Hepatocyte (in vitro differentiated cells): ENCODE measurements around the gene WDR33. TPM values are rescaled to one million over a fixed set of nuclear protein-coding genes. Genes with fewer than 3 reads are reported as not detected.
A peak's percentile ranks its signal among the peaks of the same experiment; 100 is the strongest.

Source experiments
- DNase-seq: peaks from one replicate; pipeline ENCODE4 v3.0.0-alpha.2; 2016; ENCODE audit warnings: low spot score
- H2AFZ ChIP-seq: fragments of 200-600 bp; sonication (generic); 2 replicates; pipeline ENCODE4 v1.6.0; 2016; ENCODE audit warnings: antibody characterized with exemption, mild to moderate bottlenecking
- H3K27ac ChIP-seq: fragments of 200-600 bp; sonication (generic); 2 replicates; pipeline ENCODE4 v1.5.1; 2016; ENCODE audit warnings: mild to moderate bottlenecking
- H3K27me3 ChIP-seq: fragments of 200-600 bp; sonication (generic); 2 replicates; pipeline ENCODE4 v1.6.1; 2016
- H3K36me3 ChIP-seq: fragments of 200-600 bp; sonication (generic); replicated peaks from 2 replicates; pipeline ENCODE4 v1.5.1; 2016; ENCODE audit warnings: low read depth; ENCODE audit not compliant: insufficient read depth
- H3K4me1 ChIP-seq: fragments of 200-600 bp; sonication (generic); 2 replicates; pipeline ENCODE4 v1.5.1; 2016; ENCODE audit warnings: mild to moderate bottlenecking, moderate library complexity; ENCODE audit not compliant: insufficient read depth
- H3K4me2 ChIP-seq: fragments of 200-600 bp; sonication (generic); 2 replicates; pipeline ENCODE4 v1.6.0; 2016
- H3K4me3 ChIP-seq: fragments of 200-600 bp; sonication (generic); 2 replicates; pipeline ENCODE4 v1.5.1; 2016; ENCODE audit warnings: mild to moderate bottlenecking
- H3K79me2 ChIP-seq: fragments of 200-600 bp; sonication (generic); 2 replicates; pipeline ENCODE4 v1.6.0; 2017; ENCODE audit warnings: mild to moderate bottlenecking
- H3K9me2 ChIP-seq: fragments of 200-600 bp; sonication (generic); replicated peaks from 2 replicates; pipeline ENCODE4 v1.6.0; 2017; ENCODE audit warnings: mild to moderate bottlenecking; ENCODE audit not compliant: insufficient read depth
- H3K9me3 ChIP-seq: fragments of 200-600 bp; sonication (generic); 2 replicates; pipeline ENCODE4 v1.5.1; 2016; ENCODE audit warnings: low read depth, mild to moderate bottlenecking
- H4K20me1 ChIP-seq: fragments of 200-600 bp; sonication (generic); 2 replicates; pipeline ENCODE4 v1.6.0; 2016; ENCODE audit warnings: mild to moderate bottlenecking; ENCODE audit not compliant: insufficient read depth, poor library complexity, severe bottlenecking
- EZH2 ChIP-seq: fragments of 200-600 bp; sonication (generic); IDR thresholded peaks from 2 replicates; pipeline ENCODE4 v1.6.1; 2016; ENCODE audit warnings: antibody characterized with exemption, mild to moderate bottlenecking, borderline replicate concordance
- EZH2phosphoT487 ChIP-seq: fragments of 200-600 bp; sonication (generic); IDR thresholded peaks from one replicate; pipeline ENCODE4 v1.6.1; 2018; ENCODE audit warnings: antibody characterized with exemption, mild to moderate bottlenecking, low read depth, moderate library complexity; ENCODE audit not compliant: unreplicated experiment, severe bottlenecking
- WGBS: methylation state at CpG from one replicate; pipeline ENCODE4 v1.1.6; 2016; ENCODE audit warnings: low lambda C conversion rate; ENCODE audit errors: missing lambda C conversion rate; 5-methylcytosine and 5-hydroxymethylcytosine counted together
- polyA plus RNA-seq: library from polyadenylated mRNA; unstranded; fragments of >200 nt; fragmentation: Nextera tagmentation; extraction: Ambion mirVana; gene quantifications from 2 replicates; pipeline ENCODE4 v1.2.1, GENCODE V29; 2016
- total RNA-seq: library from RNA; depleted of rRNA; stranded (reverse); fragments of >200 nt; gene quantifications from 2 replicates; pipeline ENCODE4 v1.2.3, GENCODE V29; 2014
- TF ChIP-seq, protein P1 (sequence below): fragments of 200-600 bp; sonication (generic); IDR thresholded peaks from 2 replicates; pipeline ENCODE4 v1.5.1; 2016; ENCODE audit warnings: antibody characterized with exemption, mild to moderate bottlenecking; ENCODE audit not compliant: poor library complexity

WDR33 gene
- total RNA-seq (36.2 and 47.5 TPM in 2 replicates), polyA plus RNA-seq (33.5 and 43.3 TPM in 2 replicates)

- peaks cover 42% of the 10 kb centered on the region for H4K20me1 ChIP-seq
- no peaks in the 10 kb centered on the region for H3K9me3 ChIP-seq
- H3K4me3 ChIP-seq: peak within 1 kb of the TSS; percentile 56
- H2AFZ ChIP-seq: peak within 1 kb of the TSS; percentile 60
- H3K4me1 ChIP-seq: peaks cover 31% of the 10 kb centered on the region
- no peaks in the 10 kb centered on the region for H3K9me2 ChIP-seq
- H3K4me2 ChIP-seq: peak within 1 kb of the TSS; percentile 85
- peak within 1 kb of the TSS; percentile 98 for H3K27ac ChIP-seq
- H3K79me2 ChIP-seq: peaks cover 50% of the 10 kb centered on the region
- WGBS: under 1% methylated on average over 61 of the region's 62 CpGs
- H3K36me3 ChIP-seq: no peaks in the 10 kb centered on the region
- TF ChIP-seq, protein P1, sequence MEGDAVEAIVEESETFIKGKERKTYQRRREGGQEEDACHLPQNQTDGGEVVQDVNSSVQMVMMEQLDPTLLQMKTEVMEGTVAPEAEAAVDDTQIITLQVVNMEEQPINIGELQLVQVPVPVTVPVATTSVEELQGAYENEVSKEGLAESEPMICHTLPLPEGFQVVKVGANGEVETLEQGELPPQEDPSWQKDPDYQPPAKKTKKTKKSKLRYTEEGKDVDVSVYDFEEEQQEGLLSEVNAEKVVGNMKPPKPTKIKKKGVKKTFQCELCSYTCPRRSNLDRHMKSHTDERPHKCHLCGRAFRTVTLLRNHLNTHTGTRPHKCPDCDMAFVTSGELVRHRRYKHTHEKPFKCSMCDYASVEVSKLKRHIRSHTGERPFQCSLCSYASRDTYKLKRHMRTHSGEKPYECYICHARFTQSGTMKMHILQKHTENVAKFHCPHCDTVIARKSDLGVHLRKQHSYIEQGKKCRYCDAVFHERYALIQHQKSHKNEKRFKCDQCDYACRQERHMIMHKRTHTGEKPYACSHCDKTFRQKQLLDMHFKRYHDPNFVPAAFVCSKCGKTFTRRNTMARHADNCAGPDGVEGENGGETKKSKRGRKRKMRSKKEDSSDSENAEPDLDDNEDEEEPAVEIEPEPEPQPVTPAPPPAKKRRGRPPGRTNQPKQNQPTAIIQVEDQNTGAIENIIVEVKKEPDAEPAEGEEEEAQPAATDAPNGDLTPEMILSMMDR: peak; percentile 34
- no peak for TF ChIP-seq EZH2phosphoT487
- TF ChIP-seq EZH2: no peak
- peak; percentile 97 for DNase-seq
- no peaks in the 10 kb centered on the region for H3K27me3 ChIP-seq
Observed at GRCh38 chr2:127810619-127811396, at the start of gene WDR33. Gene WDR33 (minus strand): TSS chr2:127811171. CDS start chr2:127770981, 40,190 bp downstream.

- Histone ChIP-seq H3K27ac (peak overlapping the region; percentile 33), H4K20me1 (peaks cover 15% of the 10 kb centered on the region), H3K4me2 (peak overlapping the region; percentile 64), H2AFZ (no peak overlapping the region), H3K9me2 (no peaks in the 10 kb centered on the region), H3K27me3 (no peaks in the 10 kb centered on the region), H3K79me2 (peaks cover 29% of the 10 kb centered on the region), H3K4me3 (no peak overlapping the region), H3K36me3 (no peaks in the 10 kb centered on the region), H3K4me1 (peaks cover 19% of the 10 kb centered on the region), H3K9me3 (no peaks in the 10 kb centered on the region)
- TF ChIP-seq EZH2: no peak
- TF ChIP-seq EZH2phosphoT487: no peak
- TF ChIP-seq, protein P1: no peak
- DNase-seq: peak; percentile 8
- 61% methylated on average over 5 of the region's 5 CpGs for WGBS
Observed at GRCh38 chr2:127860130-127860529, 49.2 kb upstream of the WDR33 start.

GRCh38 chr2:127859712-127860085 is 48.7 kb upstream of the WDR33 start:
- Histone ChIP-seq H2AFZ (no peak overlapping the region), H3K27ac (peak overlapping the region; percentile 33), H4K20me1 (peaks cover 19% of the 10 kb centered on the region), H3K9me2 (no peaks in the 10 kb centered on the region), H3K4me2 (peak overlapping the region; percentile 64), H3K4me1 (peaks cover 22% of the 10 kb centered on the region), H3K79me2 (peaks cover 34% of the 10 kb centered on the region), H3K36me3 (no peaks in the 10 kb centered on the region), H3K4me3 (no peak overlapping the region), H3K9me3 (no peaks in the 10 kb centered on the region), H3K27me3 (no peaks in the 10 kb centered on the region)
- WGBS: 8% methylated on average over 8 of the region's 8 CpGs
- TF ChIP-seq EZH2: no peak
- TF ChIP-seq, protein P1: no peak
- TF ChIP-seq EZH2phosphoT487: no peak
- DNase-seq: peak; percentile 93
